Cardiac muscle cell (in vitro differentiated cells and primary cell): ENCODE data around the gene ITGB7. TPM values are rescaled to one million over a fixed set of nuclear protein-coding genes. Genes with fewer than 3 reads are reported as not detected.
A peak's percentile ranks its signal among the peaks of the same experiment; 100 is the strongest.

Experiments used
- DNase-seq, 2 donors: peaks; one replicate each; pipeline versions ENCODE4 v3.0.0 to v3.0.0-alpha.2; 2010 to 2017; ENCODE audit warnings: low read depth in 1 of 2, low spot score in 1 of 2
- H3K27ac ChIP-seq: fragments of 200-600 bp; sonication (generic); 2 replicates; pipeline ENCODE4 v1.5.1; 2016
- H3K27me3 ChIP-seq: fragments of 200-600 bp; sonication (generic); 2 replicates; pipeline ENCODE4 v1.6.0; 2016; ENCODE audit warnings: control low read depth
- H3K36me3 ChIP-seq: fragments of 200-600 bp; sonication (generic); 2 replicates; pipeline ENCODE4 v1.5.1; 2016; ENCODE audit warnings: control low read depth
- H3K4me1 ChIP-seq: fragments of 200-600 bp; sonication (generic); 2 replicates; pipeline ENCODE4 v1.8.1; 2017; ENCODE audit warnings: low read depth, mild to moderate bottlenecking, mixed run types
- H3K4me3 ChIP-seq: fragments of 200-600 bp; sonication (generic); 2 replicates; pipeline ENCODE4 v1.5.1; 2016; ENCODE audit warnings: mild to moderate bottlenecking
- H3K9me3 ChIP-seq: fragments of 200-600 bp; sonication (generic); 2 replicates; pipeline ENCODE4 v1.5.1; 2017; ENCODE audit warnings: low read depth, mild to moderate bottlenecking, control low read depth
- polyA plus RNA-seq: library from polyadenylated mRNA; unstranded; fragments of >200 nt; fragmentation: Nextera tagmentation; extraction: Ambion mirVana; gene quantifications from 2 replicates; pipeline ENCODE4 v1.2.1, GENCODE V29; 2016
- total RNA-seq: library from RNA; depleted of rRNA; stranded (reverse); fragments of >200 nt; gene quantifications from 2 replicates; pipeline ENCODE4 v1.2.3, GENCODE V29; 2016
- TF ChIP-seq, protein P1 (sequence below): IDR thresholded peaks from 2 replicates; pipeline ENCODE4 v1.5.1; 2012; ENCODE audit warnings: low read depth, mild to moderate bottlenecking, low read length

ITGB7 gene
- total and polyA plus RNA-seq, 2 experiments from 2014 or later, result 0.55 to 1.1 TPM

DNA sequence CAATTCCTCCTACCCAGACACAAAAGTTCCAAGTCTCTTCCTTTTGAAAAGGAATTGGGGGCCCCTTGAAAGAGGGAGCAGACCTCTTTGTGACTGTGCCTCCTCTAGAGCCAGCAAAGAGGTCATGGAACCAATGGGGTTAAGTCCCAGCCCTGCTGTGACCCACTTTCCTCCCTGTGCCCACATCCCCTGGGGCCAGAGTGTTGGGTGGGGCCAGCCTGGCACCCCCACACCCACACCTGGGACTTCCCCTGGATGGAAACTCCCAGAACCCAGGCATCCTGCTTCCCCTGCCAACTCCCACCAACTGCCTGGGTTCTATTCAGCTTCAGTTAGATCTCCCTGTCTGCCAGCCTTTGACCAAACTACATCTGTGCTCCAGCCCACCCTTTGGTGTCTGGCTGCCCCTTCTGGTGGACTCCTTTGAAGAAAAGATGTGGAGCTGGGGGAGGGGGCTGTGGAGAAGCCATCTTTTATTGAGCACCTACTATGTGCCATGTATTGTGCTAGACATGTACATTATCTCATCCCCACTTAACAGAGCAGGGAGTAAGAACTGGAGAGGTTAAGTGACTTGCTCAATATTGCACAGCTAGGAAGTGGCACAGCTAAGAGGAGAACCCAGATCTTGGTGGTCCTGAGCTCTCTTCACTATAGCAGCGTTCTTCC, 29.5 kb upstream of the ITGB7 start:
- Histone ChIP-seq H3K36me3 (no peaks in the 10 kb centered on the region), H3K4me3 (no peak overlapping the region), H3K27me3 (no peaks in the 10 kb centered on the region), H3K4me1 (peaks cover 25% of the 10 kb centered on the region), H3K27ac (no peak overlapping the region), H3K9me3 (no peaks in the 10 kb centered on the region)
- TF ChIP-seq, protein P1, sequence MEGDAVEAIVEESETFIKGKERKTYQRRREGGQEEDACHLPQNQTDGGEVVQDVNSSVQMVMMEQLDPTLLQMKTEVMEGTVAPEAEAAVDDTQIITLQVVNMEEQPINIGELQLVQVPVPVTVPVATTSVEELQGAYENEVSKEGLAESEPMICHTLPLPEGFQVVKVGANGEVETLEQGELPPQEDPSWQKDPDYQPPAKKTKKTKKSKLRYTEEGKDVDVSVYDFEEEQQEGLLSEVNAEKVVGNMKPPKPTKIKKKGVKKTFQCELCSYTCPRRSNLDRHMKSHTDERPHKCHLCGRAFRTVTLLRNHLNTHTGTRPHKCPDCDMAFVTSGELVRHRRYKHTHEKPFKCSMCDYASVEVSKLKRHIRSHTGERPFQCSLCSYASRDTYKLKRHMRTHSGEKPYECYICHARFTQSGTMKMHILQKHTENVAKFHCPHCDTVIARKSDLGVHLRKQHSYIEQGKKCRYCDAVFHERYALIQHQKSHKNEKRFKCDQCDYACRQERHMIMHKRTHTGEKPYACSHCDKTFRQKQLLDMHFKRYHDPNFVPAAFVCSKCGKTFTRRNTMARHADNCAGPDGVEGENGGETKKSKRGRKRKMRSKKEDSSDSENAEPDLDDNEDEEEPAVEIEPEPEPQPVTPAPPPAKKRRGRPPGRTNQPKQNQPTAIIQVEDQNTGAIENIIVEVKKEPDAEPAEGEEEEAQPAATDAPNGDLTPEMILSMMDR, result no peak
- no peak for DNase-seq

DNA sequence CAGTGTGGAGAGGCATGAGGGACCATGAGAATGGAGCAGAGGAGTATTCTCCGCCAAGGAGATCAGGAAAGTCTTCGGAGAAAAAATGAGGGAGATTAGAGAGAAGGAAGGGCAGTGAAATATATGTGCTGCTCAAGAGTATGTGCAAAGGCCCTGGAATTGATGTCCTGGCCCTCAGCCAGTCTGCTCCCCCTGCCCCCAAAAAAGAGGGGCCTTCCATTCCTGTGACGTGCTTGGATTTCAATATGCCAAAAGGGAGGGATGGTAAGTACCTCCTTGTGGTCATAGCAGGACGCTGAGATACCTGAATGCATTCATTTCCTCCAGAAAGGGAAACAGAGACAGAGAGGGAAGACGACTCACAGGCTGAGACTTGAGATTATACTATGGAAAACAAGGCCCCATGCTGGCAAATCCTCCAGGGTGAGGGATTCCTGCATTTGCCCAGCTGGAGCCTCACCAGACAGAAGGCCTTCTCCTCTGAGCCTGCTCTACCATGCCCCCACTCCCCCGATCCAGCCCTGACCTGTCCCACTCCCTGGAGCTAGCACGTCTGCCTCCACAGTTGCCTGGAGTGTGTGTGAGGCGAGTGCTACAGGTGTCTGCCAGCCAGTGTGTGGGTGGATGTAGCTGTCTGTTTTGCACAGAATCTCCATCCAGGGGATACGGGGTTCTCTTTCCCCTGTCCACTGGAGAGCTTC, 28.8 kb upstream of the ITGB7 start:
- Histone ChIP-seq H3K9me3 (no peaks in the 10 kb centered on the region), H3K36me3 (no peaks in the 10 kb centered on the region), H3K4me3 (no peak overlapping the region), H3K27ac (no peak overlapping the region), H3K27me3 (no peaks in the 10 kb centered on the region), H3K4me1 (peaks cover 25% of the 10 kb centered on the region)
- TF ChIP-seq, protein P1, result no peak
- no peak for DNase-seq

DNA sequence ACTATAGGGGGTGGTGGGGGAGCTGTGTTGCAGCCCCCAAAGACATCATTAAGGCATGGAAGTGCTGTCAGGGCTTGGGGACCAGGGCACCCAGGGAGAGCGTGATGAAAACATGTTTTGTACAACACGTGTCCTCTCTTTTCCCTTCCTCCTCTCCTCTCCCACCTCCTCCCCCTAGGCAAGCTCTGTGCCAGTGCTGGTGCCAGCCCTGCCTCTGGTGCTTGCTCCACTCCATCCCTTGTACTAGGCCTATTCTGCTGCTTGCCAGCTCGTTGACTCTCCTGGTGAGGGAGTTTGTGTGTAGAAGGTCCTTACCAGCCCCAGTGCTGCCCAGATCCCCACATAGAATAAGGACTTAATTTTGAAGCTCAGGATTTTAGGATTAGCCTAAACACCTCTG, 28.1 kb upstream of the ITGB7 start:
- DNase-seq, result no peak
- H3K4me1 ChIP-seq, result peaks cover 25% of the 10 kb centered on the region

DNA sequence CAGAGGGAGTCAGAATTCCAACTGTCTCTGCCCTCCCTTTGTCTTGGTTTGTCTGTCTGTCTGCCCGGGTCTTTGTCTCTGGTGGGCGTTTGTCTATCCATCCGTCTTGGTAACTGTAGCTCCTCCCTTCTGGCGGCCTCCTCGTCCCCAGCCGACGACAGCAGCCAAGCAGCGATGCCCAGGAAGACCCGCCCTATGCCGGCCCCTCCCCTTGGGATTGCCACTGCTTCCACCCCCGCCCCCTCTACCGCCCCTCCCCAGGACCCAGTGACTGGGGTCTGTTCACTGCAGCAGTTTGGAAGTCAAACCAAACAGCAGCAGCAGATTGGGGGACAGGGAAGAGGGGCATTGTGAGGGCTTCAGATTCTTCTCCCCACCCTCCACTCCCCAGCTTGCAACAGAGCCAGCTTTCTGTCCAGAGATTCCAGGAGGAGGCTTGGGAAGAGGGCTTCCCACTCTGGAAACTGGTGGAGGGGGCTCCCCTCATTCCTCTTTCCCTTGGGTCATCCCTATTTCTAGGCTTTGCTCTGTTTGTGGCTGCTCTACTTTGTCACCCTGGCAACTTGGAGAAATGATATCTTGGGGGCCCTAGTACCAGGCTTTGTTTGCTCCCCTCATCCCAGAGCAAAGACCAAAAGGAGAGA, 27.3 kb upstream of the ITGB7 start:
- no peaks in the 10 kb centered on the region for H3K9me3 ChIP-seq
- TF ChIP-seq, protein P1, result no peak
- H3K36me3 ChIP-seq, result no peaks in the 10 kb centered on the region
- DNase-seq, result peak in 1 of 2 donors; percentile 58
- no peak overlapping the region for H3K27ac ChIP-seq
- H3K4me3 ChIP-seq, result no peak overlapping the region
- H3K4me1 ChIP-seq, result peaks cover 25% of the 10 kb centered on the region
- no peaks in the 10 kb centered on the region for H3K27me3 ChIP-seq

More for the DNA sequence above, 28.1 kb upstream of the ITGB7 start:
- Histone ChIP-seq H3K36me3 (no peaks in the 10 kb centered on the region), H3K9me3 (no peaks in the 10 kb centered on the region), H3K27ac (no peak overlapping the region), H3K4me3 (no peak overlapping the region), H3K27me3 (no peaks in the 10 kb centered on the region)
- TF ChIP-seq, protein P1, result no peak

DNA sequence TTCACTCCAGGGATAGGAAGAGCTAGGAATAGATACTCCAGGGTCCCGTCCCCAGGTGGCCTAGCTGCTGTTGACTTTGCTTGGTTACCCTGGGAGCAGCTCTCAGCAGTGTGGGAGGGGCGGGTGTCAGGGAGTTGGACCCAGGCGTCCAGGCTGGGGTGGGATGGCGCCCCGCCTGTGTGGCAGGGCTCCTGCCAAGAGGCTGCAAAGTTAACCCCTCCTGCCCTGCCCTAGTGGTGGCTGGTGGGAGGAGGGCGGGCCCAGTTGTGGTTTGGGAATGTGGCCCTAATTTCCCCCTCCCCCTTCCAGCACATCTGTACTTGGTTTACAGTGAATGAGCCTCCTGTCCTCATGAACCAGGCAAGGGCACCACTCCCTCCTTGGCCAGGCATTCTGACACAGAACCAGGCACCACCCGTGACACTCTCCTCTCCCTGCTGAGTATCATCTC, 26.6 kb upstream of the ITGB7 start:
- Histone ChIP-seq H3K36me3 (no peaks in the 10 kb centered on the region), H3K4me3 (no peak overlapping the region), H3K9me3 (no peaks in the 10 kb centered on the region), H3K27me3 (no peaks in the 10 kb centered on the region), H3K27ac (no peak overlapping the region), H3K4me1 (peaks cover 25% of the 10 kb centered on the region)
- TF ChIP-seq, protein P1, result no peak
- DNase-seq, result no peak
